EL (cell line): ENCODE data around the gene NDUFAF3.
A peak's percentile ranks its signal among the peaks of the same experiment; 100 is the strongest.

ENCODE experiments used
- DNase-seq: peaks from one replicate; pipeline ENCODE4 v3.0.0-alpha.2; 2016

NDUFAF3 gene, protein sequence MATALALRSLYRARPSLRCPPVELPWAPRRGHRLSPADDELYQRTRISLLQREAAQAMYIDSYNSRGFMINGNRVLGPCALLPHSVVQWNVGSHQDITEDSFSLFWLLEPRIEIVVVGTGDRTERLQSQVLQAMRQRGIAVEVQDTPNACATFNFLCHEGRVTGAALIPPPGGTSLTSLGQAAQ

GRCh38 chr3:49021813-49022687 is at the start of gene NDUFAF3:
Gene NDUFAF3 (plus strand): TSS chr3:49022121. CDS start chr3:49022145, 24 bp downstream.
- peak; percentile 90 for DNase-seq

DNA sequence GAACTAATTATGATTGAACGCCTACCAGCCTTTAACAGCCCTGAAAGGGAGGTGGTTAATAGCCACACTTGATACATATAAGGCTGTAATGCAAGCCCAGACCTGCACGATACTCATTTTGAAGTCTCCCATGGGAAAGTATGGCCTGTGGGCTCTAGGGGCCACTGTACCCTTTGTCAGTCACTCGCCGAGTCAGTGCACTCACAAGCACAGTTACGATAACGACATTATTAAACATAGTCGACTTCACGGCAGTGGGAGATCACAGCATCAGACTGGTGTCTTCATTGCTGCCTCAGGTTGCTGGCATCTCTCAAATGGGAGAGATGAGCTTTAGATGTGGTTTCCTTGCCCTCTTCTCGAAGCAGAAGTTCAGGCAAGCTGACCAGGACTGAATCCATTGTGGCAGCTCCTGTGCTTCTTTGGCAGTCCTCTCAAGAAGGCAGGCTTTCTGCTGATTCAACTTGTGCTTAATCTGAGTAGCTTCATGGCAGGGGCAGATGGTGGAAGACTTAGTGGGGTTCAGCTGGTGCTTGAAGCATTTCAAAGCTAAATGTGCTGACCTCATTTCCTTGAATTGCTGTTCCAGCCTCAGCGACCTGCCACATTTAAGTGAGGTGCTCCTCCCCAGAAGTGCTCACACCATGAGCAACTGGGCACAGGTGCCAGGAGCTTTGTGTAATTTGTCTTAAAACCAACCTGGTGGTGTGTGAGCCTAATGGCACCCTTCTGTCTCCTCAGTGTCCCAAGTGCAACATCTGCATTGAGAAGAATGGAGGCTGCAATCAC is 47.7 kb upstream of the NDUFAF3 start:
- DNase-seq, result no peak

- no peak for DNase-seq
Measured at GRCh38 chr3:48979451-48979850, 42.5 kb upstream of the NDUFAF3 start.

DNA sequence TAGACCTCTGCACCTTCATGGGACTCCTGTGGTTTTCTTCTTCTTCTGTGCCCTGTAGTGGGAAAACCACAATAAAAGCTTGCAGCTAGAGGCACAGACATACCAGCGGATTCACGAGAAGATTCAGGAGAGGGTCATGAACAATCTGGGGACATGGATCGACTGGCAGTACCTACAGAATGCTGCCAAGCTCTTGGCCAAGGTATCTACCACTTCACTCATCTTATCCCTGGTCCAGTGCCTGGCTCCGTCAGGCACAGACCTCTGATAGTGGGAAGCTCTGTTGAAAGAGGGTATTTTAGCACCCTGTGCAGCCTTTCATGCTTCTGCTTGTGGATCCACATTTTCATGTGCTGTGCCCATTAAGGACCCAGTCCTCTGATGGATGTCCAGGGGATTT is 41.6 kb upstream of the NDUFAF3 start:
- DNase-seq, result no peak

GRCh38 chr3:48982016-48982415 is 39.9 kb upstream of the NDUFAF3 start:
- no peak for DNase-seq

DNA sequence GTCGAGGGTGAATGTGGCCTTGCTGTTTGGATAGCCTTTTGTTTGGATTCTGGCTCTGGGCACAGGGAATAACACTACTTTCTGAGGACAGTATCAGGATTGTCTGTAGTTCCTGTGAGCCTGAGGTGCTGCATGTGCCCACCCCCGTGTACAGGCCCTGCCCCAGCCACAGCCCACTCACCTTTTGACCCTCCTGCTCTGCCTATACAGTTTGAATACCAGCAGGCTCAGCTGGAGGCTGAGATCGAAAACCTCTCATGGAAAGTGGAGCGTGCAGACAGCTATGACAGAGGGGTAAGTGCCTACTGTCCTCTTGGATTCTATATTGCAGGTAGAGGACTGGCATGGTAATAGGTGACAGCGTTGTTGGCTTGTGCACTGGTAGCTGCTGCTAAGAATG is 39.2 kb upstream of the NDUFAF3 start:
- DNase-seq, result no peak

GRCh38 chr3:48983096-48983495 is 38.8 kb upstream of the NDUFAF3 start:
- no peak for DNase-seq

GRCh38 chr3:48984663-48985062 is 37.3 kb upstream of the NDUFAF3 start:
- no peak for DNase-seq

- no peak for DNase-seq
Measured at GRCh38 chr3:48985831-48986376, 36.0 kb upstream of the NDUFAF3 start.

DNA sequence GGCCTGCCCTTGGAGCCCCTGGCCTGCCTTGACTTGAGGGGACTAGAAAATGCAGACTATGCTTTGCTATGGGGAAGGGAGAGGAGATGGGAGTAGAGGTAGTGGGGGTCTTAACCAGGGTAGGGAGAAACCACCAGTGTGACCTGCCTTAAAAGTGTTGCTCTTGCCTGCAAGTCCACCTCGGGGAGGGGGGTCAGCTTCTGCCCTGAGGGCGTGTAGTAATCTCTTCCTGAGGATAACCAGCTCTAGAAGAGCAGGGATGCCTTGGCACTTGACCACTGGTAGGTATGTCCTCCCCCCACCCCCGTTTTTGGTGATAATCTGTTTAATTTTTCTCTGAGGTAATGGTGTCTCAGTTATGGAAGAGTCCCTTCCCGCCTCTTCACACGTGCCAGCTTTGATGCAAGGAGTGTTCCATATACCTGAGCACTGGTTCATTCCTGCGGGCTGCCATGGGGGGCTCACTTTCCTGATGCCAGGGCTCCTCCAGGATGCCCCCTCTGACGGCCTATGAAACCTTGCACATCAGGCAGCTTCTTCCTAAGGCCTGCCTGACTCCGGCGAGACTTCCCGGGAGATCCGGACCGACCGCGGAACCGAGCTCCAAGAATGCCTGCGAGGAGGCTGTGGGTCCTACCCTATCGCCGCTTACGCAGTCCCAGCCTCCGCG is 32.7 kb upstream of the NDUFAF3 start:
- no peak for DNase-seq

- peak; percentile 96 for DNase-seq
Measured at GRCh38 chr3:48989796-48990635, 31.9 kb upstream of the NDUFAF3 start, which contains the start of gene P4HTM. Gene P4HTM (plus strand): TSS chr3:48990241. CDS start chr3:48990257, 16 bp downstream.

- peak; percentile 35 for DNase-seq
Measured at GRCh38 chr3:48990636-48991469, 31.1 kb upstream of the NDUFAF3 start.

- DNase-seq, result no peak
Measured at GRCh38 chr3:48991851-48992545, 29.9 kb upstream of the NDUFAF3 start.

GRCh38 chr3:48993834-48994233 is 28.1 kb upstream of the NDUFAF3 start:
- no peak for DNase-seq

DNA sequence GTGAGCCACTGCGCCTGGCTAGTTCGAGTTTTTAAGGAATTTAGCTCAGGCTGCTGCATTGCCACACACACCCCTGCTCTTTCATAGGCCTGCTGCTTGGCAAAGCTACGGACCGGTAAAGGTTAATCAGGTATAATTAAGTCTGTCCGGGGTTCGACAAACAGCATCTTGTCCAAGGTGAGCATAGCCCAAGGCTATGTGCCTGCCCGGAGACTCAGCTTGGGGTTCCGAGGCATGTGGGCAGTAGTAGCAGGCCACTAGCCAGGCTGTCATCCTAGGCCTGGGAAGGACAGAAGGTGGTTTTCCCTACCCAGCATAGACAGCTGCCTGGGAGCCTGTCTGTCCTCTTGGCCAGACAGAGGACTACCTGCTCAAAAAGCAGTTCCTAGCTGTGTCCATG is 25.3 kb upstream of the NDUFAF3 start:
- DNase-seq, result no peak

- DNase-seq, result no peak
Measured at GRCh38 chr3:48997102-48997635, 24.8 kb upstream of the NDUFAF3 start.

- no peak for DNase-seq
Measured at GRCh38 chr3:48997714-48998637, 23.9 kb upstream of the NDUFAF3 start.

GRCh38 chr3:48999085-48999858 is 22.6 kb upstream of the NDUFAF3 start:
- DNase-seq, result no peak
